ENCODE data around the gene CCDC28A.

The CCDC28A gene

DNA sequence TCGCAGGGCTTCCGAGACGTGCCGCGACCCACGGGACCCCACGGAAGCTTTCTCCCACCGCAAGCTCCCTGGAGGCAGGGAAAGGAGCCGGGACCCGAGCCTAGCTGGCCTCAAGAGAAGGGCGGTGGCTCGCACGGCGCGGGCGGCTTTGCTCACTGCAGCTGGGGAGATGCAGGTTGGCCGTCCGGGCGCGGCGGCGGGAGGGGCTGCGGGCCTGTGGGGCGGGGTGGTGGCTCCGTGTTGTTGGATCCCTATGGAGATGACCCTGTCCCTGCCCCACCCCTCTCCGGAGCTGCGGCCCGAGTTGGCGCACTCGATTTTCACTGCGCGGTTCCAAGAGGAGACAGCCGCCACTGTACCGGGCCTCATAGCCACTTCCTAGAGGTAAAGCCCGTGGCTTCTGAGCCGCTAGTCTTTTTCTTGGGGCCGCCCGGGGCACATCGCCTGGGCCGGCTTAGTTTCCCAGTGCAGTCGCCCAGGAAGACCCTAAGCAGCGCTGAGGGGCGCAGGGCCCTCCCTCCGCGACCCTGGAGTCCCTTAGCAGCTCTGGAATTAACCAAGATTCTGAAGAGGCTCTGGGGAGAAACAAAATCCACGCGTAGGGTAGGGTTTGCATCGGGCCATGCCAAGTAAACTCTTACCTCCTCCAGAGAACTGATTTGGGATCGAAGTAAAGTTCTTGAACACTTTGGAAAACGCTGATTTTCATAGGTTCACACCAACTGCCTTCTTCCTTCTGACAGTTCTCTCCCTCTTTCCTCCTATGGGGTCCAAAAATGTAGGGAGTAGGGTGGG, 22.4 kb downstream of the CCDC28A start, which contains the start of gene ECT2L:
ECT2L (plus strand) TSS at position 279 of the 795 bp plus-strand sequence. CDS start 17,188 bp downstream, outside the sequence.
- DNase-seq (ENCODE audit: low read depth in 2 of 2) = no peak

DNA sequence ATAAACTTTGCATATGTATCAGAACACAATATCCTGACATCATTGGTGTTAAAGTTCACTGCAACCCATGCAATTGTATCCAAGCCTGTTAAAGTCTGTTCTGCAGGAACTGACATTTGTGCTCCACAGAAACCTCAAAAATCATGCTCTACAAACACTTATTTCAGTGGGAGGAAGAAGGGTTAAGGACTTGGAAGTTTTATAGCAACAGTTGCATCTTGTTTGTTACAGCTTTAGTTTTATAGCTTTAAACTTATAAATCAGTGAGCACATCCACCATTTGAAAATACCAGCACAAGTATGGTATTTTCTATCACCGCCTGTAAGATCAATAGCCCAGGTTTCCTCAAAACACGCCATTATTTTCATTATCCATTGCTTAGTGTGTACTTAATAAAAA, 23.2 kb downstream of the CCDC28A start:
- DNase-seq (ENCODE audit: low read depth in 2 of 2) = no peak

DNA sequence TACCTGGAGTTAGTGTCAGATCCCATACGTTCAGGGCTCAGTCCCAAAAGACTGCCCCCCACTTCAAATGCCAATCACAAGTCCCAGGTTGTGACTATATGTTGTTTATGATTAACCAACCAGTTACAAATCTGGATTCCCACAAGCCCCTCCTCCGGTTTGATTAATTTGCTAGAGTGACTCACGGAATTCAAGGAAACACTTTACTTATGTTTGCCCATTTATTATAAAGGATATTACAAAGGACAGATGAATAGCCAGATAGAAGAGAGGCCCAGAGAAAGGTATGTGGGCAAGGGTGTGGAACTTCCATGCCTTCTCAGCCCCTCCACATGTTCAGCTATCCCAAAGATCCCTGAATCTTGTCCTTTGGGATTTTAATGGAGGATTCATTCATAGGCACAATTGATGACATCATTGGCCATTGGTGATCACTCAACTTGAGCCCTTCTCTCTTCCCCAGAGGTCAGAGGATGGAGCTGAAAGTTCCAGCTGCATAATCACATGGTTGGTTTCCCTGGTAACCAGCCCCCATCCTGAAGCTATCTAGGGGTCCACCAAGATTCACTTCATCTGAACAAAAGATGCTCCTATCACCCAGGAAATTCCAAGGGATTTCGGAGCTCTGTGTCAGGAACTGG, 24.4 kb downstream of the CCDC28A start:
- no peak for DNase-seq (ENCODE audit: low read depth in 2 of 2)

DNA sequence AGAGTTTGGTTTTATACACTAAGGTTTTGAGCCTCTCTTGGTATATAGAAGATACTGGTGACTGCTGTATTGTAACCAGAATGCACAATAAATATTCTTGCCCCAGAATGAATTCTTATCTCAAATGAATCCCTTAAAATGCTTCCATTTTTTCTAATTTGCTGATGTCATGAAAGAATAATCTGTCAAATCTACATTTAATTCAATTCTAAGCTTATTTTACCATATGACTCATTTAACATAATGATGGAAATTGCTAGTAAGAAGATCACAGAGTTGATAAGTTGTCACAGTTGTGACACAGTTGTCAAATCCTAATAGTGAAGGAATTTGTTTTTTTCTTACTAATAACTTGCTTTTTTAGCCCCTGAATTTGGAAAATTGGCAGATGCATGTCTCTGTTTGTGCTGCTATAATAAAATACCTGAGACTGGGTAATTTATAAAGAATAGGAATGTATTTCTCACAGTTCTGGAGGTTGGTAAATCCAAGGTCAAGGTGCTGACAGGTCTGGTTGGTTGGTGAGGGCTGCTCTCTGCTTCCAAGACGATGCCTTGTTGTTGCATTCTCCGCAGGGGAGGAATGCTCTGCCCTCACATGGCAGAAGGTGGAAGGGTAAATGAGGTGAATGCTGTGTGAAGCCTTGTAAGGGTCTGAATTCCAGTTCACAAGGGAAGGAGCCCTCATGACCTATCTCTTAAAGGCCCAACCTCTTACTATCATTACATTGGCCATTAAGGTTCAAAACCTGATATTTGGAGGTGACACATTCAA, 27.0 kb downstream of the CCDC28A start:
- no peak for DNase-seq (ENCODE audit: low read depth in 2 of 2)

DNA sequence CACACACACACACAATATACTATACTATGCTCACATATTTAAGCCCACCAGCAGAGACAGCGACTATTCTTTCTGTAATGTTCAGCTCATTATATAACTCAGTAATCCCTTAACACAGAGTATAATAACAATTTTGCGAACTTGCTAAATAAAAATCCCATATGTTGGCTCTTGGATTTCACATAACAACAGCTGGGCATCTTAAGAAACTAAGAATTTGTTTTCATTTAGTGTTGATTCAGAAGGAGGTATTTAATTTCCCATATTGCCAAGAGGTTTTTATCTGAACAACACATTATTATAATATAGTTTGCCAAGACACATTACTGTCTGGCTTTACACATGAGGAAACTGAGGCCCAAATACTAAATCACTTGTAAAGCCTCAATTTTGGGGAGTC, 29.8 kb downstream of the CCDC28A start:
- DNase-seq (ENCODE audit: low read depth in 2 of 2) = no peak

DNA sequence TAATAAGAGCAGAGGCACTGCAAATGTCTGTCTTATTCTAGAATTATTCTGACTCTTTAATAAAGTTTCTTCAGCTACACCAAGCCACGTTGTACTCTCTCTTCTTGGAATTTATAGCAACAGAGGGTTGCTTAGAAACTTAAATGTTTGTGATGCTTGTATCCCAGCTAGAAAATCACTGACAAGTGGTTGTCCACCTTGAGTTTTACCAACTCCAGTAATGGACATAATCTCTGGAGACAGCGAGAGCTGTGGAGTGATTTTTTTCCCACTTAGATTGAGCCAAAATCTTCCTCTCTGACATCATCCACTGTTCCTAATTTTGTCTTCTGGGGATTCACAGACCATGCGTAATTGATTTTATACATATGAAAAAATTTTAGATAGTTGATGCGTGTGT, 30.3 kb downstream of the CCDC28A start:
- no peak for DNase-seq (ENCODE audit: low read depth in 2 of 2)

DNA sequence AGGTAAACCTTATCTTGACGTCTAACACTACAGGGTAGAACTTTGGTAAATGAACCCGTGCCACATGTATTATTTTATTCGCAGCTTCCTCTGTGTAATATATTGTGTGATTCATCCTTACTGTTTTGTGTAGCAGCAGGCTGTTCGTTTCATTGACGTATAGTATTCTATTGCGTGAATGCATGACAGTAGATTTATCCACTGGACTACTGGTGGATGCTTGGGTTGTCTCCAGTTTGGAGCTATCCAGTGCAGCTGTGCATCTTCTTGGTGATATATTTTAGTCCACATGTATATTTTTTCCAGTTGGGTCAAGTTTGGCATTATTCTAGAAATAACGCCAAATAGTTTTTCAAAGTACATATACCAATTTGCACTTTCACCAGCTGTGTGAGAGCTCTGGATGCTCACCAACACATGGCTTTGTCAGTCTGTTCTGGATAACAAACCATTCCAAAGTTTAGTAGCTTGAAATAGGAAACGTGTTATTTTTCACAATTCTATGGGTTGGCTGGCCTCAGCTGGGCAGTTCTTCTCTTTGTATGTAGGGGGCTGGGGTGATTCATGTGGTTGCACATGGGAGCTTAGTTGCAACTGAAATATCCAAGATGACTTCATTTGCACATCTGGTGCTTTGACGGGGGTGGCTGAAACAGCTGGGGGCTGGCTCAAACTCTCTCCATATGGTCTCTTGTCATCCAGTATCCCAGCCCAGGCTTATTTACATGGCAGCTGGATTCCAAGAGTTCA, 31.6 kb downstream of the CCDC28A start:
- no peak for DNase-seq (ENCODE audit: low read depth in 2 of 2)

DNA sequence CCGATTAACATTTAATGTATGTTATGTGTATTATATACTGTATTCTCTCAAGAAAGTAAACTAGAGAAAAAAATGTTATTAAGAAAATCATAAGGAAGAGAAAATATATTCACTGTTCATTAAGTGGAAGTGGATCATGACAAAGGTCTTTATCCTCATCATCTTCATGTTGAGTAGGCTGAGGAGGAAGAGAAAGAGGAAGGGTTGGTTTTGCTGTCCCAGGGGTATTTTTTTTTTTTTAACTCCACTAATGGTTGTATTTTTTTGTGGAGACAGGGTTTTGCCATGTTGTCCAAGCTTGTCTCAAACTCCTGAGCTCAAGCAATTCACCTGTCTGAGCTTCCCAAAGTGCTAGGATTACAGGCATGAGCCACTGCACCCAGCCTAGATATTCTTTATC, 33.3 kb downstream of the CCDC28A start:
- DNase-seq (ENCODE audit: low read depth in 2 of 2) = no peak

DNA sequence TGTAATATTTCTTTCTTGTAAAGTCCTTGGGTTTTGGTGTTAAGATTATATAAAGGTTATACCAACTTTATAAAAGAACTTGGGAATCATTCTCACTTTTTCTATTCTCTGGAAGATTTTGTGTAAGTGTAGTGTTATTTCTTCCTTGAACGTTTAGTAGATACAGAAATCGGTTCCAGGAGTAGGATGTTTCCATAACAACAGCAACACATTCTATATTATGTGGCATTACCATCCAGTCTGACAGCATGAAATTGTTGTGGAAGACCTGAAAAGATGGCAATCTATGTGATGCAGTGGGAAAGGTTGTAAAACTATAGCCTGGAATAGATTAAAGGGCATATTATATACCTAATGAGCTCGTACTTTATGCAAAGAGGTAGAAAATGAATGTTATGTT, 36.1 kb downstream of the CCDC28A start:
- no peak for DNase-seq (ENCODE audit: low read depth in 2 of 2)

DNA sequence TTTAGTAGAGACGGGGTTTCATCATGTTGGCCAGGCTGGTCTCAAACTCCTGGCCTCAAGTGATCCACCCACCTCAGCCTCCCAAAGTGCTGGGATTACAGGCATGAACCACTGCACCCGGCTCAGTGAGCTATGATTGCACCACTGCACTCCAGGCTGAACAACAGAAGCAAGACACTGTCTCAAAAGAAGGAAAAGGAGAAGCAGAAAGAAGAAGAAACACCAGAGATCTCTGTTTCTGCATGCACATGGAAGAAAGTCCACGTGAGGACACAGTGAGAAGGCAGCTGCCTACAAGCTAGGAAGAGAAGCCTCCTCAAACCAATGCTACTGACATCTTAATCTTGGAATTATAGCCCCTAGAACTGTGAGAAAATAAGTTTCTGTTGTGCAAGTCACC, 38.3 kb downstream of the CCDC28A start:
- DNase-seq (ENCODE audit: low read depth in 2 of 2) = no peak

DNA sequence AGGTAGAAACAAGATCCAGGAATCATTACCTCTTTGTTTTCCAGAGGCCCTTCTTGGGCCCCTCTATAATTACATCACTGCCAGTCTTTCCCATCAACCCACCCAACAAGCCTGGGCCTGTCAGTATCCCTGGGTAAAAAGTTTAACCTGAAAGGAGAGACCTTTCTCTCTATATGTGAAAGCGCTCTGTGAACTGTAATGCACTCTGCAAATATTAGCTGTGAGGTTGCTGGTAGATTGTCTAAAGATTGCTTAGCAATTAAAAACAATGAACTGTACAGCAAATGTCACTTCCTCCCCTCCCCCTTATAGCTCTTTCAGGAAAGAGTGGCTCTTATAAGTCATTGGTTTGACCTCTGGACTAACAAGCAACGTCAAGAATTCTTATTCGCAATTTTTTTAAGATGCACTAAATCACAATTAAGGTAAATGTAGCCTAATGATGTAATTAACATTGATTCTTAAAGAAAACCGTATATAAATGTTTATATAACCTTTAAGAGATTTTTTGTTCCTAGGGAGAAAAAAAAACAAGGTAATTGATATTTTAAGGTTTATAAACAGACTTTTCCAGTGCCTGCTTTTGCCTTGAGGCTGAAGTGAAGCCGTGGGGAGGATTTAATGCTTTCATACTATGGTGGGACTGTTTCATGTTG, 40.7 kb downstream of the CCDC28A start:
- no peak for DNase-seq (ENCODE audit: low read depth in 2 of 2)

DNA sequence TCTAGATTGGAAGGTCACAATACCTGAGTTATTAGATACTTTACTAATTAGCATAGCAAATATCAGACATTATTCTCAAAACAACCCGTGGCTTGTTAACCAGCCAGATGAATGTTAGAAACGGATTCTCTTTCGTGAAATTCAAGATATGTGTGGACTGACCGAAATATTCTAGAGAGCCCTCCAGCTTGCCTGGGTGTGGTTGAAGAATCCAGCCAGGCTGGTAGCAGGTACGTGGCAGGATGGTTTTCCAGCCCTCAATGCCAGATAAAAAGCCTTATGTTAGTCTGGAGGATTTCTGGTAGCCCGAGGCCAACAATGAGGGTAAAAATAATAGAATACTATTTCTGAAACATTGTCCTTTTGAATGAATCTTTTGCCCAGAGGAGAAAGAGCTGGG, 41.7 kb downstream of the CCDC28A start:
- DNase-seq (ENCODE audit: low read depth in 2 of 2) = no peak

DNA sequence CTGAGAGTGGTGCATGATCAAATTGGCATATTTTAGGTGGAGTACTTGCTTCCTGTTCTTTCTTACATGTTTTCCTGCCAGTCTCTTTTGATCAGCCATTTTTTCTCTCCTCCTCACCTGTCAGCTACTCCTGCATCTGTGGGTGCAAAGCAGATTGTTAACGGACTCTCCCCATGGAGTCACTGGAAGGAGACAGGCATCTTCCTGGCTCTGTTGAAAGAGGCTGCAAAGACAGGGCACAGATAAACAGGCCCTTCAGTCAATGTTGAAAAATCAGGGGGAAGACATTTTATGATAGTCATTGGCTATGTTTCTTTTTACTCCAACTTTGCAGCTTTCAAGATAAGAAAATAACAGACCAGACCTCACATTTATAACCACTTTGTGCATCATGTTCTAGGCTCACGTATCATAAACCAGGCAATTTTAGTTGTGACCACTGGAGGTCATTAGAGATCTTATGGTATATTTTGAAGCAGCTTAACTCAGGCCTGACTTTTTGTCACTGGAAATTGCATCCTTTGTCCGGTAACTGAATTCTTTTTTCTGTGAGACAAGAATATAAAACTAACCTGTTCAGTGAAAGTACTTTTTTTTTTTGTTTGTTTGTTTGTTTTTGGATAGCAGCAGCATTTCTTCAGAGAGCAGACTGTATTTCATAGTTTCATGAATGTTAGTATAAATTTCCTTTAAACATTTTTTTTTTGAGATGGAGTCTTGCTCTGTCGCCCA, 42.4 kb downstream of the CCDC28A start:
- DNase-seq (ENCODE audit: low read depth in 2 of 2) = no peak

DNA sequence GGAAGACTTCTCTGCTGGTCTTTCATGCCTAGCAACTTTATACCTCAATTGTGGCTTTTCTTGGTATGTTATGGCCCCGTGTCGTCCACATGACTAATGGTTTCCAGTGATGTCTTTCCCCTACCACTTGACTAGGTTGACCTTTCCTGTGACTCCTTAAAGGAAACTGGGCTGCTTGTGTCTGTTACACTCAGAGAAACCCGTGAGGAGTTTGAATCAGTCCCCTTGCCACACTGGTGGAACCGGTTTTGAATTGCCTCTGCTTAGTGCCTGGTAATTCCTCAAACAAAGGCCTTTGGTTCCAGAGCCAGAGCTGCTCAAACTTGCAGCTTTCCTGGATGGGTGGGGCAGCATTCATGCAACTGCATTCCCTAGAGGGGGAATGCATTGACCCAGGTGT, 44.2 kb downstream of the CCDC28A start:
- DNase-seq (ENCODE audit: low read depth in 2 of 2) = peak in 1 of 2 donors; percentile 13

DNA sequence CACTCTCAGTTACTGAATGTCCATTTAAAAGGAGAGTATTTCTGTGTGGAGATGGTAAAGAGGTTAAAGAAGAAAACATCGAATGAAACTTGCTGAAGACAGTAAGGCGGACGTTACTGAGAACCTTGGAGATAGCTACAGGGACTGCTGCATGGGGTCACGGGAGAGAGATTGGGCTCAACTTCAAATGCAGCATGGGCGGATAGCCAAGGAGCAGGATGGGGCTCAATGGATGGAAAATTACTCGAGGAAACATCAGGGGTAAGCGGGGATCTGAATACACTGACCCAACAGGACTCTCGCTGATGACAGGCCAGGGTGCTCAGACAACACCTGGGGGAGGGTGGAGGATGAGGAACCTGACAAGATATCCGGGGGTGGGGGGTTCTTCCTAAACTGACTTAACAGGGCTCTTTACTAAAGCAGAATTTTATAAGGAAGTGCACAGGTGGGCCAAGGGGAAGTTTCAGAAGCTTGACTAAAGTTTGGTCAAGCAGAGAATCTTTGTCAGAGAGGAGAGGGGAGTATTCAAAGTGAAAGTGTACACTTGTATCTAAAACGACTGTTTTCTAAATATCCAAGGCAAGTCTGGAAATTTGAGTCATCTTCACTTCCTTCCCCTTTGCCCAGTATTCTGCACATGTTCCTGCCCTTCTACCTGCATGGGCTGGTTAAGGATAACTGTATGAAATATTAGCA, 45.1 kb downstream of the CCDC28A start:
- DNase-seq (ENCODE audit: low read depth in 2 of 2) = no peak

DNA sequence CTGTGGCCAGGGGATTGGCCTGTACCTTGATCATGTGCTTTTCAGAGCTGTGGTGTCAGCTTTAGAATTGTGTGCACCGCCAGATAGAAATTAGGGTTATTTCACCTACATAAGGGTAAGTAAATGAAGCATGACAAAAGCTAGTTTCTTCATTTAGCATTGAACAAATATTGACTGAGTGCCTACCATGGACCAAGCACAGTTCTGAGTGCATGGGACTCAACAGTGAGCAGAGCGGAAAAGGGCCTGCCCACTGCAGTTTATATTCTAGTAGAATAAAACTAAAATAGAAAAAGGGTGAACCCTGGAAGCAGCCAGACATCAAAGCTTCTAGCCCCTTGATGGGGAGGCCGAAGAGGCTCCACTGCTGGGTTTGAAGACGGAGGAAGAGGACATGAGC, 48.0 kb downstream of the CCDC28A start:
- DNase-seq (ENCODE audit: low read depth in 2 of 2) = no peak

DNA sequence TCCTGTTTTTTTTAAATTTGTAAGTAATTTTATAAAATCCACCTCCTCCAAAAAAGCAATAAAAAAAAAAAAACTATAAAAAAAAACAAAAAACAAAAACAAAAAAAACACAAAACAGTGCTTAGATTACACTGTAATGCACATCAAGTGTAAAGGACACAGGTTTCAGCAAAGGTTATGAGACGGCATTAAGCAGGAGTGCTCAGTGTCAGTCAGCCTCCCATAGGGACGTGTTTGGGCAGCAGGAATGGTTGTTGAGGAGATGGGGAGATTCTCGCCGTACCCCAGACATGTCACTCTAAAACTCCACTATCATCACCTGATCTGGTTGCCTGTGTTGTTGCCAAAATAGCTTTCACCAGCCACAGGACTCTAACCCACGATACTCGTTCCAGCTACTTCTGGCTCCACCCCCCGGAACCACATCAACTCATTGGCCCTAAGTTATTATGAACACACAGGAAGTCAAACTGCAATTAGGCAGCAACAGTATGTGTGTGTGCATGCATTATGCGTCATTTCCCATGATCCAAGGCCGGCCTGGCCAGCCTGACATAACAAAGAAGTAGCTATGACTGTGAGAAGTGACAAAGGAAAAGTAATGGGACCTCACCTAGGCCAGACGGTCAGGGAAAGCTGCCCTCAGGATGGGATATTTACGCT, 51.0 kb downstream of the CCDC28A start:
- no peak for DNase-seq (ENCODE audit: low read depth in 2 of 2)

DNA sequence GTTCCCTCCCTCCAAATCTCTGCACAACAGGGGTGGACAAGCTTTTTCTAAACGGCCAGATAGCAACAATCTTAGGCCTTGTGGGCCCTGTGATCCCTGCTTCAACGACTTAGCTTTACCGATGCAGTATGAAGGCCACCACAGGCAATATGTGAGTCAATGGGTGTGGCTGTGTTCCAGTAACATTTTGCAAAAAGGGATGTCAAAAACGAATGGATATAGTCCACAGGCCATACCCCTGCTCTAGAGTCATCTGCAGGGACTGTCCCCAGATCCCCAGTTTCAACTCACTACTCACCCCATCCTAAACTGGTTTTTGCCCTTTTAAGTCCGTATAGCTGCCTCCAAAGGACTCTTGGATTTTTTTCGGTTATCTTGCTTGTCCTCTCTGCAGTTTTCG, 56.7 kb downstream of the CCDC28A start:
- no peak for DNase-seq (ENCODE audit: low read depth in 2 of 2)

DNA sequence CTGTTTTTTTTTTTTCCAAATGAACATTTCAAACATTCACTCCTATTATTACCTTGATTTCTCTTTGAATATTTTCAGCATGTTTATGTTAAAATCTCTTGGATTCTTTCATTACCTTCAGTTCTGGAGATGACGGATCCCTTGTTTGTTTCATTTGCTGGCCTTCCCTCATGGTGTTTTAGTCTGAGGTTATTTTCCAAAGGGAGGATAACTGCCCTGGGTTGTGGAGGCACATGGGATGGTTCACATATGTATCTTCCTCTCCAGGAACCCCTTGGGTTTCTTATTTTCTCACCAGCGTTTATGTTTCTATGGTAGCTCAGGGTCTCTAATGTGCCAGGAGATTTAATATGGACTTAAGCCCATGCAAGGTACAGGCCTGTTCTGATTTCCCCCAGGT, 58.6 kb downstream of the CCDC28A start:
- no peak for DNase-seq (ENCODE audit: low read depth in 2 of 2)
